HEK293 (cell line): Measurements from ENCODE around the gene EIF2AK2.

ENCODE experiments used
- CTCF ChIA-PET: fragments of 350-600 bp; formaldehyde crosslinking; extraction: SDS; loops from one replicate; lab custom pipeline; 2021; ENCODE audit warnings: antibody characterized with exemption; lab: Yijun Ruan, JAX
- POLR2A ChIA-PET: fragments of 300-600 bp; formaldehyde crosslinking; extraction: SDS; loops from one replicate; lab custom pipeline; 2020; ENCODE audit warnings: antibody characterized with exemption, inconsistent platforms; lab: Yijun Ruan, JAX
- H3K27ac ChIP-seq: fragments of 200-500 bp; sonication (Bioruptor generic); 2 replicates; pipeline ENCODE4 v1.5.1; 2014; ENCODE audit warnings: low read depth, low read length, control low read depth, inconsistent platforms; ENCODE audit errors: extremely low read depth
- H3K36me3 ChIP-seq, 2 experiments: fragments of 200-500 bp in 1 of 2; sonication (Bioruptor generic) in 1 of 2; 1 replicate in 1 of 2; 2 replicates in 1 of 2; pipeline ENCODE4 v1.5.1; 2014 to 2017; ENCODE audit warnings: inconsistent platforms in 2 of 2, low read length in 2 of 2; ENCODE audit not compliant: control insufficient read depth in 2 of 2, insufficient read depth in 1 of 2
- H3K4me1 ChIP-seq: fragments of 200-500 bp; sonication (Bioruptor generic); 2 replicates; pipeline ENCODE4 v1.5.1; 2014; ENCODE audit warnings: mild to moderate bottlenecking, low read length, inconsistent platforms; ENCODE audit not compliant: control insufficient read depth, insufficient read depth
- H3K4me3 ChIP-seq: 2 replicates; pipeline ENCODE4 v1.5.1; 2011; ENCODE audit warnings: low read depth, mild to moderate bottlenecking, control low read depth, low read length, moderate library complexity
- H3K9me3 ChIP-seq: fragments of 200-500 bp; sonication (Bioruptor generic); 2 replicates; pipeline ENCODE4 v1.5.1; 2014; ENCODE audit warnings: low read depth, low read length, inconsistent platforms; ENCODE audit not compliant: control insufficient read depth, insufficient read depth
- KLF7 ChIP-seq: fragments of 450-650 bp; formaldehyde crosslinking; IDR thresholded peaks from 2 replicates; pipeline ENCODE4 v1.5.1; 2016; ENCODE audit warnings: missing biosample characterization, missing genetic modification characterization, borderline replicate concordance
- PRDM2 ChIP-seq: fragments of 450-650 bp; formaldehyde crosslinking; IDR thresholded peaks from 2 replicates; pipeline ENCODE4 v1.5.1; 2016; ENCODE audit warnings: missing biosample characterization, missing genetic modification characterization, borderline replicate concordance
- YY1 ChIP-seq: fragments of 450-650 bp; formaldehyde crosslinking; IDR thresholded peaks from 2 replicates; pipeline ENCODE4 v1.5.1; 2018; ENCODE audit warnings: missing biosample characterization, missing genetic modification characterization
- ZFHX2 ChIP-seq: fragments of 450-650 bp; formaldehyde crosslinking; conservative IDR thresholded peaks from 2 replicates; pipeline ENCODE4 v1.5.1; 2016; ENCODE audit warnings: missing biosample characterization, missing genetic modification characterization
- ZFP3 ChIP-seq: fragments of 450-650 bp; formaldehyde crosslinking; IDR thresholded peaks from 2 replicates; pipeline ENCODE4 v1.5.1; 2016; ENCODE audit warnings: low read depth, missing biosample characterization, missing genetic modification characterization
- ZNF133 ChIP-seq: fragments of 450-650 bp; formaldehyde crosslinking; IDR thresholded peaks from 2 replicates; pipeline ENCODE4 v1.5.1; 2016; ENCODE audit warnings: missing biosample characterization, missing genetic modification characterization
- ZNF146 ChIP-seq: fragments of 450-650 bp; formaldehyde crosslinking; IDR thresholded peaks from 2 replicates; pipeline ENCODE4 v1.5.1; 2016; ENCODE audit warnings: missing biosample characterization, missing genetic modification characterization
- ZNF175 ChIP-seq: fragments of 450-650 bp; formaldehyde crosslinking; IDR thresholded peaks from 2 replicates; pipeline ENCODE4 v1.5.1; 2016; ENCODE audit warnings: missing biosample characterization, missing genetic modification characterization
- ZNF202 ChIP-seq: fragments of 450-650 bp; formaldehyde crosslinking; IDR thresholded peaks from 2 replicates; pipeline ENCODE4 v1.5.1; 2016; ENCODE audit warnings: missing biosample characterization, missing genetic modification characterization, borderline replicate concordance
- ZNF274 ChIP-seq, 2 experiments: fragments of 200-500 bp in 1 of 2; fragments of 450-650 bp in 1 of 2; sonication (Bioruptor generic) in 1 of 2; formaldehyde crosslinking in 1 of 2; IDR thresholded peaks; 2 replicates each; pipeline versions ENCODE4 v1.5.1 to v1.6.1; 2014 to 2016; ENCODE audit warnings: borderline replicate concordance in 1 of 2, inconsistent platforms in 1 of 2, low read length in 1 of 2, missing biosample characterization in 1 of 2, missing genetic modification characterization in 1 of 2
- ZNF280D ChIP-seq: fragments of 450-650 bp; formaldehyde crosslinking; IDR thresholded peaks from 2 replicates; pipeline ENCODE4 v1.5.1; 2016; ENCODE audit warnings: missing biosample characterization, missing genetic modification characterization
- ZNF398 ChIP-seq: fragments of 450-650 bp; formaldehyde crosslinking; IDR thresholded peaks from 2 replicates; pipeline ENCODE4 v1.5.1; 2017; ENCODE audit warnings: missing biosample characterization, missing genetic modification characterization
- ZNF529 ChIP-seq: fragments of 450-650 bp; formaldehyde crosslinking; IDR thresholded peaks from 2 replicates; pipeline ENCODE4 v1.5.1; 2017; ENCODE audit warnings: missing genetic modification characterization, missing biosample characterization; ENCODE audit not compliant: insufficient replicate concordance
- ZXDB ChIP-seq: fragments of 450-650 bp; formaldehyde crosslinking; IDR thresholded peaks from 2 replicates; pipeline ENCODE4 v1.5.1; 2016; ENCODE audit warnings: missing biosample characterization, missing genetic modification characterization

The EIF2AK2 gene

GRCh38 chr2:37117566-37117965, 39.2 kb downstream of the EIF2AK2 start:
- H3K9me3 ChIP-seq, result no peaks in the 10 kb centered on the region
- no peak for TF ChIP-seq ZFP3 (tag by site-specific recombination)
- TF ChIP-seq ZFHX2 (tag by site-specific recombination), result no peak
- TF ChIP-seq ZNF398 (tag by site-specific recombination), result no peak
- no peaks in the 10 kb centered on the region for H3K4me1 ChIP-seq
- ChIA-PET CTCF (interaction anchor here (0.6 kb wide), 1 partner anchor 276 kb away, joined by 5 read pairs; no protein-coding TSS in a partner anchor), POLR2A (no interaction called here)
- H3K27ac ChIP-seq, result no peak overlapping the region
- peaks cover 45 to 47% of the 10 kb centered on the region in 2 experiments for H3K36me3 ChIP-seq
- no peak overlapping the region for H3K4me3 ChIP-seq

GRCh38 chr2:37111958-37112357, 44.8 kb downstream of the EIF2AK2 start:
- H3K4me3 ChIP-seq, result no peak overlapping the region
- no peak for TF ChIP-seq ZXDB (tag by site-specific recombination)
- no peak for TF ChIP-seq PRDM2
- TF ChIP-seq ZNF146, result no peak
- no peak for TF ChIP-seq ZNF274 (IDR thresholded peaks at IDR 0.05; ENCODE audit: low read length)
- TF ChIP-seq ZNF274 (tag by site-specific recombination; IDR thresholded peaks at IDR 0.05; ENCODE audit: borderline replicate concordance), result no peak
- TF ChIP-seq ZNF202 (tag by site-specific recombination), result no peak
- TF ChIP-seq YY1 (tag by site-specific recombination), result no peak
- no peak for TF ChIP-seq ZNF133 (tag by site-specific recombination)
- no peak for TF ChIP-seq ZNF529 (tag by site-specific recombination)
- TF ChIP-seq KLF7 (tag by site-specific recombination), result no peak
- no peak for TF ChIP-seq ZNF280D
- no peak for TF ChIP-seq ZNF175
- CTCF ChIA-PET, result interaction anchor here (0.7 kb wide), 1 partner anchor 231 kb away, joined by 3 read pairs; no protein-coding TSS in a partner anchor
- no peak overlapping the region for H3K27ac ChIP-seq
- POLR2A ChIA-PET, result no interaction called here
- no peaks in the 10 kb centered on the region for H3K9me3 ChIP-seq
- peaks cover 48 to 61% of the 10 kb centered on the region in 2 experiments for H3K36me3 ChIP-seq
- no peaks in the 10 kb centered on the region for H3K4me1 ChIP-seq
